ENCODE results near the gene LARP4B.

The LARP4B gene

GRCh38 chr10:807958-808353 lies 123.5 kb downstream of the LARP4B start:
- no peak for DNase-seq (ENCODE audit: low read depth, low spot score)

GRCh38 chr10:807163-807957 lies 124.1 kb downstream of the LARP4B start:
- no peak for DNase-seq (ENCODE audit: low read depth, low spot score)

DNA sequence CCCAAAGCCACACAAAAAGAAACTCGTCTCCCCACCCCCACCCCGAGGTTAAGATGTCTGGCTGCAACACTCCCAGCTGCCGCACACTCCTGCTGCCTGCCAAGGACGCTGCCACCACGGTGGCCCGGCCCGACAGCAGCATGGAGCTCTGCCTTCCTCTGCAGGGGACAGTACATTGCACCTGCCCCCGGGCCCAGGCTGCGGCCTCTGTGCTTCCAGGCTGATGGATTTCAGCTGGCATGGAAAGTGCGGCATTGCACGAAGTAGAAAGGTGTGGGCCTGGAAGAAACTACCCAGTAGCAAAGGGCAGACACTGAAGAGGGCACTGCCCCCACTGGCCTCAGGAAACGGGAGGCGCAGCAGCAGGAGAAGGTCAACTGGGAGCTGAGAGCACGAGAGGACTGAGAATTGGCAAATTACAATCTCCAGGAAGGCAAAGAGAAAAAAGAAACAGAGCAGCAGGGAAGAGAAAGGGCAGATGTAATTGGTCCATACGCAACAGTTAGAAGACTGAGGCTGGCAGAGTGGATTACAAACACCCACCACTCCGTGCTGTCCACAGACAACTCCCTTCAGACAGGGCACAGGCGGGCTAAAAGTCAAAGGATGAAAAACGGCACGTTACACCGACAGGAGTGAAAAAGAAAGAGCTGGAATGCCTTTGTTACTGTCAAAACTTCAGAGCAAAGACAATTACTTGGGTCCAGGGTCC lies 124.9 kb downstream of the LARP4B start:
- no peak for DNase-seq (ENCODE audit: low read depth, low spot score)

DNA sequence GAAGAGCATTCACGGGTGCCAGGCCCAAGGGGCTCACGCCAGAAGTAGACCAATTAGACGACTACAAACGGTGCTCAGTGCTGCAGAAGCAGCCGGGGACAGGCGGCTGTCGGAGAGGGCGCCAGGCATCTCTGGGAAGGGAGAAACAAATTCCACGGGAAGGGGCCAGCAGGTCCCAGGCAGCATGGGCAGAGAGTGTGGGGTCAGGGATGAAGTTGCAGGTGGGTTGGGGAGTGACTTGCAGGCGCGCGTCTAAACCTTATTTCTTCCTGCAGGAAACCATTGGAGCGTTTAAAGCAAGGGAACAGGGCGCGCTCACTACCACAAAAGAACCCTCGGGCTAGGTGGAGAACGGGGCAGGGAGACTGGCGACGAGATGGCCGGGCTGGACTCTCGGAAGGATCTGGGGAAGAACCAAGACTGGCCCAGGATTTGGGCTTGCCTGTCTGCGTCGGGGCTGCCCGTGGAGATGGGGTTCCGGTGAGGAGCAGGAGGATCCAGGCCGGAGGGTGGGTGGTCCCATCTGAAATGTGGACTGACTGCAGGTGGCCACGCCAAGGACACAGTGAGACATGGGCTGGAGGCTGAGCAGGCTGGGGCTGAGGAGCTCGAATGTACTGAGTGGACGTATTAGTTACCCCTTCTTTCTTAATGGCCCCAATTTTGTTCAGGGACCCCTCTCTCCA lies 125.7 kb downstream of the LARP4B start:
- DNase-seq (ENCODE audit: low read depth, low spot score): no peak

GRCh38 chr10:804787-805619 lies 126.5 kb downstream of the LARP4B start:
- DNase-seq (ENCODE audit: low read depth, low spot score): no peak

DNA sequence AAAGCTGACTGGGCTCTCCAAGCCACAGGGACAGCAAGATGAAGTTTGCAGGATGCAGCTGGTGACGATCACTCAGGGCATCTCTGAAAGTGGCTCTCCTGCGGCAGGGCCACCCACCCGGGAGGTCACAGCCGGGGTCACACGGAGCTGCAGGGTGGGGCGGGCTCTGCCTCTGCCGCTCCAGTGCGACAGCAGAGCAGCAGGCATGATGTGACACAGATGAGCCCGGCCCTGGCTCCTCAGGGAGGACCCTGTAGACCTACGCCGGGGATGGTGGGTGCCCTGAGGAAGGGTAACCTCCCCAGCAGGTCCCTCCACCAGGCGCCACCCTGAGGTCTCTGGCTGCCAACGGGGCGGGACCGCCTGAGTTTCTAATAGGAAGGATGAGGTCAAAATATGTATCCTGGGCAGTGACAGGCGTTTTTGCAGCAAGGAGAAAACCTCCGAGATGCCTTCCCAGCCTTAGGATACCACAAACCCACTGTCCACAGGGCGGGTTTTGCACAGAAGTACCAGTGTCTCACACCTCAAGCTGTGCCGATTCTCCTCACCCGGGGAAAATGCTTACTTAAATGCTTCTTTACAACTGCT lies 127.2 kb downstream of the LARP4B start:
- no peak for DNase-seq (ENCODE audit: low read depth, low spot score)

GRCh38 chr10:803041-803741 lies 128.3 kb downstream of the LARP4B start:
- no peak for DNase-seq (ENCODE audit: low read depth, low spot score)

DNA sequence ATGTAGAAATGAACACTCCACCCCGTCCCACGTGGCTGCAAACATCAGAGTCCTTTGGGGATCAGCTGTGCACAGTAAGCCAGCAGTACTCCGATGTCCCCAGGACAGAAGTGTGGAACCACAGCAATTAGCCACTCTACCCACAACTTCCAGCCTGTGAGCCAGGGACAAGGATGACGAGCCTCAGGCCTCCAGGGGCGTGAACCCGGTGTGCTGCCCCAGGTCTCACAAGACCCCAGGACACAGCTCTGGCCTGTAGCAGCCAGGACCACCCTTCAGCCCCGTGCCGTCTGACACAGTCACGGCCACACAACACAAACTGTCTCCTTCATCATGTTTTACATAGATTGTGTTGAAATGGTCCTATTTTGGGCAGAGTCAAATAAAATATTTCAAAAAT lies 129.0 kb downstream of the LARP4B start:
- DNase-seq (ENCODE audit: low read depth, low spot score): no peak

GRCh38 chr10:797179-797578 lies 134.3 kb downstream of the LARP4B start:
- DNase-seq (ENCODE audit: low read depth, low spot score): no peak

DNA sequence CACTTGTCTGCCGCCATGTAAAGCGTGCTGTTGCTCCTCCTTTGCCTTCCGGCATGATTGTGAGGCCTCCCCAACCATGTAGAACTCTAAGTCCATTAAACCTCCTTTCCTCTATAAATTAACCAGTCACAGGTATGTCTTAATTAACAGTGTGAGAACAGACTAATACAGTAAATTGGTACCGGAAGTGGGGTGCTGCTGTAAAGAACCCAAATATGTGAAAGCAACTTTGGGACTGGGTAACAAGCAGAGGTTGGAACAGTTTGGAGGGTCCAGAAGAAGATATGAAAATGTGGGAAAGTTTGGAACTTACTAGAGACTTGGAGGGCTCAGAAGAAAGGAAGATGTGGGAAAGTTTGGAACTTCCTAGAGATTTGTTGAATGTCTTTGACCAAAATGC lies 135.3 kb downstream of the LARP4B start:
- DNase-seq (ENCODE audit: low read depth, low spot score): no peak

GRCh38 chr10:794382-794956 lies 137.0 kb downstream of the LARP4B start:
- DNase-seq (ENCODE audit: low read depth, low spot score): no peak

GRCh38 chr10:792792-793100 lies 138.8 kb downstream of the LARP4B start:
- DNase-seq (ENCODE audit: low read depth, low spot score): no peak

GRCh38 chr10:792083-792791 lies 139.3 kb downstream of the LARP4B start:
- no peak for DNase-seq (ENCODE audit: low read depth, low spot score)

GRCh38 chr10:791639-792038 lies 139.9 kb downstream of the LARP4B start:
- no peak for DNase-seq (ENCODE audit: low read depth, low spot score)

- no peak for DNase-seq (ENCODE audit: low read depth, low spot score)
These were observed 140.5 kb downstream of the LARP4B start for GRCh38 chr10:790821-791551.

DNA sequence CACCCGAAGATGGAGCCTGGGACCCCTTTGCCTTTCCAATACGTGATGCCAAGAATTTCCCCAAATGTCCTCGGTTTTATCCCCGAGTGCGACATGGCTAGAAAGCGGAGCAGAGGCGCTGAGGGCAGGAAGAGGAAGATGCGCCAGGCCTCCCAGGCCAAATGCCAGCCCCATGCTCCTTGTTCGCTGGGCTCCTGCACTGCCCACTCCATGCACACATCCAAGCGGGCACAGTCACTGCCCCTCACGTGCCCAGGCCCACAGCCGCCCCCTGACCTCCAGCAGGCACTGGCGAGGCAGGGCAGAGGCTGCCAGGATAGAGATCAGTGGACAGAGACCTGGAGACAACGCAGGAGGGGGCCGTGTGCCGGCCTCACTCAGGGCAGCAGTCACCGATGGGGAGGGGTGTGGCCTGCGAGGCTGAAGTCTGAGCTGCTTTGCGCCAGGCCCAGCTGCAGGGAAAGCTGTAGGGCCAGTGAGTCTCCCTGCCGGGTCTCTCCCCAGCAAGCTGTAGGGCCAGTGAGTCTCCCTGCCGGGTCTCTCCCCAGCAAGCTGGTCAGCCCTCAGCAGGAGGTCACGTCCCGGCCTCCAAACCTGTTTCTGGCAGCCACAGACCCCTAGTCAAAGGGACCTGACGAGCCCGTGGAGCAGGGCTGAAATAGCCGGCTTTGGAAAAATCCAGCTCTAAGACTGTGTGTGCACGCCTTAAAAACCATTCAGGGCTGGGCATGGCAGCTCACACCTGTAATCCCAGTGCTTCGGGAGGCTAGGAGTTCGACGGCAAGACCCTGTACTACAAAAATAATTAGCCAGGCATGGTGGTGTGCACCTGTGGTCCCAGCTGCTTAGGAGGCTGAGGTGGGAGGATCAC lies 141.4 kb downstream of the LARP4B start:
- DNase-seq (ENCODE audit: low read depth, low spot score): no peak

DNA sequence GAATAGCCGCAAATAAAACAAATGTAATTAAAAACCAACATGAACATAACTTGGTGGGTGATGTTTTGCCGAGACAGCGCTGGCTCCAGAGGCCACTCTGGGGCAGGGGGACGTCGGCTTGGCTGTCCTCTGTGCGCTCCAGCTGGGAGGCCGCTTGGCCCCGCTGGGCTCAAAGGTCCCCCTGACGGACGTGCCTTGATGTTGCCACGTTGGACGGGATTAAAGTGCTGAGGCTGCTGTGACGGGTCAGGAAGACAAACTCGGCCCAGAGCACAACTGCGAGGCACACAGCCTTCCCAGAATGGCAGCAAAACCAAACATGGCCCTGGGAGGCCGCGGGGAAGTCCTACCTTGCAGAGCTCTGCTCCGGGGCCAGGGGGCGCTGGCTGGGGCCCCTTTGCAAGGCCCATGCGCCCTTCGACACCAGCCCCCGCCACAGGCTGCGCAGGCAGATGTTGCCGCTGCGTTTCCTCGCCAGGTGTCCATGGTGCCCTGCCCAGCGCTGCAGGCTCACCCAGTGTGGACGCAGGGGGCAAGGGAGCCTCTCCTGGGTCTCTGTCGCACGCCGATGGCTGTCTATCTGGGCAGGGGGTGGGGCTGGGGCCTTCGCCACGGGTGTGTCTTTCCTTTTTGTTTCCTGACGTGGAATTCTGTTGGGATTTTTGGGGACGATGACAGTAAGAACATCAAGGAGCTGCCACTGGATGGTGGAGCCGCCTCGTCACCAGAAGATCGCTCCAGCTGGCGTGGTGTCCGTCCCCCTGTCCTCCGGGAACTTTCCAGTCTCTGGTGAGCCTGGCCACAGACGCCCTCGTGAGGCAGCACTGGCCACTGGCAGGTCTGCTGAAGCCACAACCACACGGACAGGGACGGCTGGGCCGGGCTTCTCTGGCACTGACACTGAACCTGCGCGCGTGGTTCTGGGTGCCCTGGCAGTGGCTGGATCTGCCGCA lies 142.4 kb downstream of the LARP4B start:
- DNase-seq (ENCODE audit: low read depth, low spot score): no peak

Data from smooth muscle cell of the brain vasculature (primary cell).